ENCODE measurements around the gene TOX2. TPM values are rescaled to one million over a fixed set of nuclear protein-coding genes. Genes with fewer than 3 reads are reported as not detected.

The TOX2 gene
- total RNA-seq, 1 donor from 2014 or later = 0.16 TPM

DNA sequence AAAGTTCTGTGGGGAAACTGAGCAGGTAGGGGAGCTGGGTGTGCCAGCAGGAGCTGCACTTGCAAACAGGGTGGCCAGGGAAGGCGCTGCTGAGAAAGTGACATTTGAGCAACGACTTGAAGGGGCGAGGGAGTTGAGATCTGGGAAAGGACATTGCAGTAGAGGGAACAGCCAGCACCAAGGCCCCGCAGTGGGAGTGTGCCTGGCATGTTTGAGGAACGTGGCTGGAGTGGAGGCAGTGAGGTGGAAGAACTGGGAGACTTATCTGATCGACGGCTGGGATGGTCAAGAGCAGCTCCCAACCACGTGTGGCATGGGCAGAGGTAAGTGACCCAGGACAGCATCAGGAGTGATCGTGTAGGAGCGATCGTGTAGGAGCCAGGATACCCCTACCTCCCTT, 77.3 kb downstream of the TOX2 start:
- Mint-ChIP-seq H3K4me1 (ENCODE audit: low read depth, unreplicated experiment) (no peaks in the 10 kb centered on the region), H3K9me3 (ENCODE audit: unreplicated experiment) (peaks cover 4% of the 10 kb centered on the region), H3K4me3 (ENCODE audit: unreplicated experiment) (no peak overlapping the region), H3K27ac (ENCODE audit: unreplicated experiment) (no peak overlapping the region), H3K36me3 (ENCODE audit: low read depth, unreplicated experiment) (no peaks in the 10 kb centered on the region), H3K27me3 (ENCODE audit: low read depth, unreplicated experiment) (peaks cover 6% of the 10 kb centered on the region)
- H2AFZ ChIP-seq (ENCODE audit: low read depth, low read length) = no peak overlapping the region
- H3K4me2 ChIP-seq (ENCODE audit: low read length) = no peak overlapping the region
- H3K27ac ChIP-seq (ENCODE audit: low read depth, low read length) = no peak overlapping the region
- no peak overlapping the region for H3K4me3 ChIP-seq (ENCODE audit: insufficient read depth, low read depth, low read length)
- TF ChIP-seq EZH2 (IDR thresholded peaks at IDR 0.05; ENCODE audit: insufficient read depth, low read length) = no peak
- TF ChIP-seq, protein P1, sequence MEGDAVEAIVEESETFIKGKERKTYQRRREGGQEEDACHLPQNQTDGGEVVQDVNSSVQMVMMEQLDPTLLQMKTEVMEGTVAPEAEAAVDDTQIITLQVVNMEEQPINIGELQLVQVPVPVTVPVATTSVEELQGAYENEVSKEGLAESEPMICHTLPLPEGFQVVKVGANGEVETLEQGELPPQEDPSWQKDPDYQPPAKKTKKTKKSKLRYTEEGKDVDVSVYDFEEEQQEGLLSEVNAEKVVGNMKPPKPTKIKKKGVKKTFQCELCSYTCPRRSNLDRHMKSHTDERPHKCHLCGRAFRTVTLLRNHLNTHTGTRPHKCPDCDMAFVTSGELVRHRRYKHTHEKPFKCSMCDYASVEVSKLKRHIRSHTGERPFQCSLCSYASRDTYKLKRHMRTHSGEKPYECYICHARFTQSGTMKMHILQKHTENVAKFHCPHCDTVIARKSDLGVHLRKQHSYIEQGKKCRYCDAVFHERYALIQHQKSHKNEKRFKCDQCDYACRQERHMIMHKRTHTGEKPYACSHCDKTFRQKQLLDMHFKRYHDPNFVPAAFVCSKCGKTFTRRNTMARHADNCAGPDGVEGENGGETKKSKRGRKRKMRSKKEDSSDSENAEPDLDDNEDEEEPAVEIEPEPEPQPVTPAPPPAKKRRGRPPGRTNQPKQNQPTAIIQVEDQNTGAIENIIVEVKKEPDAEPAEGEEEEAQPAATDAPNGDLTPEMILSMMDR (IDR thresholded peaks at IDR 0.05; ENCODE audit: insufficient read depth, low read depth, low read length) = no peak
- peaks cover 5% of the 10 kb centered on the region for H3K4me1 ChIP-seq (ENCODE audit: insufficient read depth, low read length)
- no peak for DNase-seq (ENCODE audit: low read depth)
- H3K36me3 ChIP-seq (ENCODE audit: insufficient read depth, low read length) = no peaks in the 10 kb centered on the region
- FAIRE-seq = no peak
- no peaks in the 10 kb centered on the region for H3K9me3 ChIP-seq (ENCODE audit: insufficient read depth, low read depth, low read length)
- H3K9ac ChIP-seq (ENCODE audit: low read length) = no peak overlapping the region
- H3K27me3 ChIP-seq (ENCODE audit: insufficient read depth, low read length) = no peaks in the 10 kb centered on the region
- H3K79me2 ChIP-seq (ENCODE audit: insufficient read depth, low read length) = no peaks in the 10 kb centered on the region
- H4K20me1 ChIP-seq (ENCODE audit: insufficient read depth, low read length) = no peaks in the 10 kb centered on the region

DNA sequence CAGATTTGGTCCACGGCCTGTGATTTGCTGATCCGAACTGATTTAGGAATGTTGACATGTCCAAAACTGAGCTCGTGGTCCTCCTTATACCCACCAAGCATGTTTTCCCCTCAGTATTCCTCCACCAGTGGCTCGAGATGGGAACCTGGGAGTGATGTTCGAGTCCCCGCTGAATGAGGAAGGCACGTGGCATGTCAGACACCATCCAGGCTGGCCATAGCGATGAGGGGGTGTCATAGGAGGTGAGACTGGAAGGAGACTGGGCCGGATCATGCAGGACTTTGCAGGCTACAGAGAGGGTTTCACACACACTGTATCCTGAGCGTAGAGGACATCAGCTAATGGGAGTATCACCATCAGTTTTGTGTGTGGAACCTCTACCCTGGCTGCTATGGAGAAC, 78.2 kb downstream of the TOX2 start:
- Mint-ChIP-seq H3K4me3 (ENCODE audit: unreplicated experiment) (no peak overlapping the region), H3K9me3 (ENCODE audit: unreplicated experiment) (peaks cover 4% of the 10 kb centered on the region), H3K36me3 (ENCODE audit: low read depth, unreplicated experiment) (no peaks in the 10 kb centered on the region), H3K27ac (ENCODE audit: unreplicated experiment) (no peak overlapping the region), H3K4me1 (ENCODE audit: low read depth, unreplicated experiment) (no peaks in the 10 kb centered on the region), H3K27me3 (ENCODE audit: low read depth, unreplicated experiment) (peaks cover 2% of the 10 kb centered on the region)
- no peak overlapping the region for H3K4me2 ChIP-seq (ENCODE audit: low read length)
- H3K36me3 ChIP-seq (ENCODE audit: insufficient read depth, low read length) = no peaks in the 10 kb centered on the region
- no peak overlapping the region for H3K27ac ChIP-seq (ENCODE audit: low read depth, low read length)
- FAIRE-seq (no peak), DNase-seq (ENCODE audit: low read depth) (no peak)
- H3K4me1 ChIP-seq (ENCODE audit: insufficient read depth, low read length) = peaks cover 5% of the 10 kb centered on the region
- no peak overlapping the region for H3K4me3 ChIP-seq (ENCODE audit: insufficient read depth, low read depth, low read length)
- no peaks in the 10 kb centered on the region for H3K27me3 ChIP-seq (ENCODE audit: insufficient read depth, low read length)
- H4K20me1 ChIP-seq (ENCODE audit: insufficient read depth, low read length) = no peaks in the 10 kb centered on the region
- H2AFZ ChIP-seq (ENCODE audit: low read depth, low read length) = no peak overlapping the region
- H3K79me2 ChIP-seq (ENCODE audit: insufficient read depth, low read length) = no peaks in the 10 kb centered on the region
- no peaks in the 10 kb centered on the region for H3K9me3 ChIP-seq (ENCODE audit: insufficient read depth, low read depth, low read length)
- H3K9ac ChIP-seq (ENCODE audit: low read length) = no peak overlapping the region
- TF ChIP-seq, protein P1 (IDR thresholded peaks at IDR 0.05; ENCODE audit: insufficient read depth, low read depth, low read length) = no peak
- no peak for TF ChIP-seq EZH2 (IDR thresholded peaks at IDR 0.05; ENCODE audit: insufficient read depth, low read length)

DNA sequence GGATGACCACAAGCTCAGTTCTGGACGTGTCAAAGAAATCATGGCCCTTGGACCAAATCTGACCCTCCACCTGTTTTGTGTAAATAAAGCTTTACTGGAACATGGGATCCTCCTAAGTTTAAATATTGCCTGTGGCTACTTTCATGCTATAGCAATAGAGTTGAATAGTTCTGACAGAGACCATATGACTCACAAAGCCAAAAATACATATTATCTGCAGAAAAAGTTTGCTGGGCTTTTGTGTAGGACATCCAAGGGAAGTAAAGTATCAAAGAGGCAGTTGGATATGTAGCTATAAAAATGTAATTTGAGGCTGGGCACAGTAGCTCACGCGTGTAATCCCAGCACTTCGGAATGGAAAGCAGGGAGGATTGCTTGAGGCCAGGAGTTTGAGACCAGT, 78.9 kb downstream of the TOX2 start:
- Mint-ChIP-seq H3K27me3 (ENCODE audit: low read depth, unreplicated experiment) (peaks cover 2% of the 10 kb centered on the region), H3K27ac (ENCODE audit: unreplicated experiment) (no peak overlapping the region), H3K9me3 (ENCODE audit: unreplicated experiment) (peaks cover 4% of the 10 kb centered on the region), H3K4me1 (ENCODE audit: low read depth, unreplicated experiment) (no peaks in the 10 kb centered on the region), H3K4me3 (ENCODE audit: unreplicated experiment) (no peak overlapping the region), H3K36me3 (ENCODE audit: low read depth, unreplicated experiment) (no peaks in the 10 kb centered on the region)
- H3K27me3 ChIP-seq (ENCODE audit: insufficient read depth, low read length) = no peaks in the 10 kb centered on the region
- no peaks in the 10 kb centered on the region for H4K20me1 ChIP-seq (ENCODE audit: insufficient read depth, low read length)
- no peak overlapping the region for H3K27ac ChIP-seq (ENCODE audit: low read depth, low read length)
- no peak overlapping the region for H2AFZ ChIP-seq (ENCODE audit: low read depth, low read length)
- H3K4me2 ChIP-seq (ENCODE audit: low read length) = no peak overlapping the region
- TF ChIP-seq, protein P1 (IDR thresholded peaks at IDR 0.05; ENCODE audit: insufficient read depth, low read depth, low read length) = no peak
- TF ChIP-seq EZH2 (IDR thresholded peaks at IDR 0.05; ENCODE audit: insufficient read depth, low read length) = no peak
- no peak overlapping the region for H3K4me3 ChIP-seq (ENCODE audit: insufficient read depth, low read depth, low read length)
- peaks cover 5% of the 10 kb centered on the region for H3K4me1 ChIP-seq (ENCODE audit: insufficient read depth, low read length)
- no peaks in the 10 kb centered on the region for H3K79me2 ChIP-seq (ENCODE audit: insufficient read depth, low read length)
- H3K9ac ChIP-seq (ENCODE audit: low read length) = no peak overlapping the region
- FAIRE-seq = no peak
- H3K36me3 ChIP-seq (ENCODE audit: insufficient read depth, low read length) = no peaks in the 10 kb centered on the region
- DNase-seq (ENCODE audit: low read depth) = no peak
- H3K9me3 ChIP-seq (ENCODE audit: insufficient read depth, low read depth, low read length) = no peaks in the 10 kb centered on the region
